Astrocyte of the cerebellum (primary cell): ENCODE results near the gene SRI.

Experiments used
- DNase-seq: peaks from one replicate; pipeline ENCODE4 v3.0.0-alpha.2; 2011; ENCODE audit warnings: low read depth
- H3K4me3 ChIP-seq: 2 replicates; pipeline ENCODE4 v1.5.1; 2011; ENCODE audit warnings: mild to moderate bottlenecking, low read depth, low read length, moderate library complexity
- CTCF ChIP-seq: IDR thresholded peaks from 2 replicates; pipeline ENCODE4 v1.5.1; 2012; ENCODE audit warnings: low read length, low read depth, moderate library complexity, mild to moderate bottlenecking; ENCODE audit errors: missing control alignments
- in situ Hi-C: cut with HindIII; loops from 2 replicates; pipeline ENCODE4 v1.10.0; 2017; ENCODE audit warnings: low sequenced_read_pairs

The SRI gene

GRCh38 chr7:88243345-88243909 is 23.6 kb upstream of the SRI start:
- in situ Hi-C loops, result no loop called here
- TF ChIP-seq CTCF, result peak; percentile 68
- H3K4me3 ChIP-seq, result no peak overlapping the region
- DNase-seq, result peak; percentile 48

- no peak overlapping the region for H3K4me3 ChIP-seq
- no peak for DNase-seq
- no peak for TF ChIP-seq CTCF
- in situ Hi-C loops, result no loop called here
Observed at GRCh38 chr7:88239852-88240251, 20.0 kb upstream of the SRI start.

GRCh38 chr7:88233828-88234227 is 14.0 kb upstream of the SRI start:
- H3K4me3 ChIP-seq, result no peak overlapping the region
- in situ Hi-C loops, result no loop called here
- no peak for DNase-seq
- no peak for TF ChIP-seq CTCF

GRCh38 chr7:88230646-88231045 is 10.8 kb upstream of the SRI start:
- no peak overlapping the region for H3K4me3 ChIP-seq
- DNase-seq, result no peak
- in situ Hi-C loops, result no loop called here
- no peak for TF ChIP-seq CTCF

- DNase-seq, result no peak
- TF ChIP-seq CTCF, result no peak
- in situ Hi-C loops, result no loop called here
Observed at GRCh38 chr7:88229302-88229995, 9.6 kb upstream of the SRI start.

GRCh38 chr7:88226886-88227516 is 7.2 kb upstream of the SRI start:
- no peak for DNase-seq
- in situ Hi-C loops, result no loop called here
- no peak overlapping the region for H3K4me3 ChIP-seq
- no peak for TF ChIP-seq CTCF

More at GRCh38 chr7:88229302-88229995, 9.6 kb upstream of the SRI start:
- H3K4me3 ChIP-seq, result no peak overlapping the region
